ENCODE measurements around the gene GMPS. TPM values are rescaled to one million over a fixed set of nuclear protein-coding genes. Genes with fewer than 3 reads are reported as not detected.

GMPS gene
- total RNA-seq, 1 experiment from 2014 or later: 136 TPM

DNA sequence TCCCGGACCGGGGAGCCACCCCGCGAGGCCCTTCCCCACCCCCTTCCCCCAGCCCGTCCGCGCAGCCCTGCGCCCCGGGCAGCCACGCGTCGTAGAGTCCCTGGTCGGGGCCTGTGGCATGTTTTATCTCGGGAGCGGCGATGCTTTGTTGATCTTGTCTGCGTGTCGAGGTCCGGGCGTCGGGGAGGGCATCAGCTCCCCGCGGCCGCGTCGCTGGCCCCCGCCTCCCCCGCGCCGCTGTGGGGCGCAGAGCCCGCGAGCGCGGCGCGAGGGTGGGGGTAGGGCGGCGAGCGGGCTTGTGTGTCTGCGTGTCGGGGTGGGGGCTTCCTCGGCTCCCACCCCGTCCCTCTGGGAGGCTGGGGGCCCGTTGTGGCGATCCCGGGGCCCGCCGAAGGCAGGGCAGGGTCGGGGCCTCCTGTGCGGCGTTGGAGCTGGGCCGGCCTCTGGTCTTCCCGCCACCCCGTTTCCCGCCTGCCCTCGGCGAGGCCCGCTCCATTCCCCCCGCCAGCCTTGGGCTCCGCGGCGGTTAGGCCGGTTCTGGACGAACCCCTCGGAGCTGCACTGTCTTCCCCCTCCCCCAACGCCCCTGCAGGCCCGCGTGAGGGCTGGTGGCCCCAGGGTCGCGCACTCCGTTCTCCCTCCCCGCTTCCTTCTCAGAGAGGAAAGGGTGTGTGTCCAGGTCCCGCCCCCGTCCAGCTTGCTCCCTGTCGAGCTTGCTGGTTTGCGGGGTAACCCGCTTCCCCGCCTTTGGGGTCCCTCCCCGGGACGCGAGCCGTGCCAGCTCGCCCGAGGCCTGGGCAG is 695 bp downstream of the GMPS start (continued):
- TF ChIP-seq, protein P1, sequence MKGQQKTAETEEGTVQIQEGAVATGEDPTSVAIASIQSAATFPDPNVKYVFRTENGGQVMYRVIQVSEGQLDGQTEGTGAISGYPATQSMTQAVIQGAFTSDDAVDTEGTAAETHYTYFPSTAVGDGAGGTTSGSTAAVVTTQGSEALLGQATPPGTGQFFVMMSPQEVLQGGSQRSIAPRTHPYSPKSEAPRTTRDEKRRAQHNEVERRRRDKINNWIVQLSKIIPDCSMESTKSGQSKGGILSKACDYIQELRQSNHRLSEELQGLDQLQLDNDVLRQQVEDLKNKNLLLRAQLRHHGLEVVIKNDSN (CRISPR knock-in tag; IDR thresholded peaks at IDR 0.05): no peak
- TF ChIP-seq, protein P2, sequence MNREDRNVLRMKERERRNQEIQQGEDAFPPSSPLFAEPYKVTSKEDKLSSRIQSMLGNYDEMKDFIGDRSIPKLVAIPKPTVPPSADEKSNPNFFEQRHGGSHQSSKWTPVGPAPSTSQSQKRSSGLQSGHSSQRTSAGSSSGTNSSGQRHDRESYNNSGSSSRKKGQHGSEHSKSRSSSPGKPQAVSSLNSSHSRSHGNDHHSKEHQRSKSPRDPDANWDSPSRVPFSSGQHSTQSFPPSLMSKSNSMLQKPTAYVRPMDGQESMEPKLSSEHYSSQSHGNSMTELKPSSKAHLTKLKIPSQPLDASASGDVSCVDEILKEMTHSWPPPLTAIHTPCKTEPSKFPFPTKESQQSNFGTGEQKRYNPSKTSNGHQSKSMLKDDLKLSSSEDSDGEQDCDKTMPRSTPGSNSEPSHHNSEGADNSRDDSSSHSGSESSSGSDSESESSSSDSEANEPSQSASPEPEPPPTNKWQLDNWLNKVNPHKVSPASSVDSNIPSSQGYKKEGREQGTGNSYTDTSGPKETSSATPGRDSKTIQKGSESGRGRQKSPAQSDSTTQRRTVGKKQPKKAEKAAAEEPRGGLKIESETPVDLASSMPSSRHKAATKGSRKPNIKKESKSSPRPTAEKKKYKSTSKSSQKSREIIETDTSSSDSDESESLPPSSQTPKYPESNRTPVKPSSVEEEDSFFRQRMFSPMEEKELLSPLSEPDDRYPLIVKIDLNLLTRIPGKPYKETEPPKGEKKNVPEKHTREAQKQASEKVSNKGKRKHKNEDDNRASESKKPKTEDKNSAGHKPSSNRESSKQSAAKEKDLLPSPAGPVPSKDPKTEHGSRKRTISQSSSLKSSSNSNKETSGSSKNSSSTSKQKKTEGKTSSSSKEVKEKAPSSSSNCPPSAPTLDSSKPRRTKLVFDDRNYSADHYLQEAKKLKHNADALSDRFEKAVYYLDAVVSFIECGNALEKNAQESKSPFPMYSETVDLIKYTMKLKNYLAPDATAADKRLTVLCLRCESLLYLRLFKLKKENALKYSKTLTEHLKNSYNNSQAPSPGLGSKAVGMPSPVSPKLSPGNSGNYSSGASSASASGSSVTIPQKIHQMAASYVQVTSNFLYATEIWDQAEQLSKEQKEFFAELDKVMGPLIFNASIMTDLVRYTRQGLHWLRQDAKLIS (CRISPR knock-in tag; IDR thresholded peaks at IDR 0.05; ENCODE audit: borderline replicate concordance): no peak
- TF ChIP-seq, protein P3, sequence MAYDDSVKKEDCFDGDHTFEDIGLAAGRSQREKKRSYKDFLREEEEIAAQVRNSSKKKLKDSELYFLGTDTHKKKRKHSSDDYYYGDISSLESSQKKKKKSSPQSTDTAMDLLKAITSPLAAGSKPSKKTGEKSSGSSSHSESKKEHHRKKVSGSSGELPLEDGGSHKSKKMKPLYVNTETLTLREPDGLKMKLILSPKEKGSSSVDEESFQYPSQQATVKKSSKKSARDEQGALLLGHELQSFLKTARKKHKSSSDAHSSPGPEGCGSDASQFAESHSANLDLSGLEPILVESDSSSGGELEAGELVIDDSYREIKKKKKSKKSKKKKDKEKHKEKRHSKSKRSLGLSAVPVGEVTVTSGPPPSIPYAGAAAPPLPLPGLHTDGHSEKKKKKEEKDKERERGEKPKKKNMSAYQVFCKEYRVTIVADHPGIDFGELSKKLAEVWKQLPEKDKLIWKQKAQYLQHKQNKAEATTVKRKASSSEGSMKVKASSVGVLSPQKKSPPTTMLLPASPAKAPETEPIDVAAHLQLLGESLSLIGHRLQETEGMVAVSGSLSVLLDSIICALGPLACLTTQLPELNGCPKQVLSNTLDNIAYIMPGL (CRISPR knock-in tag; IDR thresholded peaks at IDR 0.05): 0 out of 2 replicates have a peak, but pooled peaks have one; percentile 6
- no peak for TF ChIP-seq CREM (CRISPR knock-in tag; IDR thresholded peaks at IDR 0.05)
- TF ChIP-seq, protein P4, sequence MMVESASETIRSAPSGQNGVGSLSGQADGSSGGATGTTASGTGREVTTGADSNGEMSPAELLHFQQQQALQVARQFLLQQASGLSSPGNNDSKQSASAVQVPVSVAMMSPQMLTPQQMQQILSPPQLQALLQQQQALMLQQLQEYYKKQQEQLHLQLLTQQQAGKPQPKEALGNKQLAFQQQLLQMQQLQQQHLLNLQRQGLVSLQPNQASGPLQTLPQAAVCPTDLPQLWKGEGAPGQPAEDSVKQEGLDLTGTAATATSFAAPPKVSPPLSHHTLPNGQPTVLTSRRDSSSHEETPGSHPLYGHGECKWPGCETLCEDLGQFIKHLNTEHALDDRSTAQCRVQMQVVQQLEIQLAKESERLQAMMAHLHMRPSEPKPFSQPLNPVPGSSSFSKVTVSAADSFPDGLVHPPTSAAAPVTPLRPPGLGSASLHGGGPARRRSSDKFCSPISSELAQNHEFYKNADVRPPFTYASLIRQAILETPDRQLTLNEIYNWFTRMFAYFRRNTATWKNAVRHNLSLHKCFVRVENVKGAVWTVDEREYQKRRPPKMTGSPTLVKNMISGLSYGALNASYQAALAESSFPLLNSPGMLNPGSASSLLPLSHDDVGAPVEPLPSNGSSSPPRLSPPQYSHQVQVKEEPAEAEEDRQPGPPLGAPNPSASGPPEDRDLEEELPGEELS (CRISPR knock-in tag; IDR thresholded peaks at IDR 0.05): peak; percentile 76; the same call in 1 of the 2 replicates
- TF ChIP-seq, protein P5, sequence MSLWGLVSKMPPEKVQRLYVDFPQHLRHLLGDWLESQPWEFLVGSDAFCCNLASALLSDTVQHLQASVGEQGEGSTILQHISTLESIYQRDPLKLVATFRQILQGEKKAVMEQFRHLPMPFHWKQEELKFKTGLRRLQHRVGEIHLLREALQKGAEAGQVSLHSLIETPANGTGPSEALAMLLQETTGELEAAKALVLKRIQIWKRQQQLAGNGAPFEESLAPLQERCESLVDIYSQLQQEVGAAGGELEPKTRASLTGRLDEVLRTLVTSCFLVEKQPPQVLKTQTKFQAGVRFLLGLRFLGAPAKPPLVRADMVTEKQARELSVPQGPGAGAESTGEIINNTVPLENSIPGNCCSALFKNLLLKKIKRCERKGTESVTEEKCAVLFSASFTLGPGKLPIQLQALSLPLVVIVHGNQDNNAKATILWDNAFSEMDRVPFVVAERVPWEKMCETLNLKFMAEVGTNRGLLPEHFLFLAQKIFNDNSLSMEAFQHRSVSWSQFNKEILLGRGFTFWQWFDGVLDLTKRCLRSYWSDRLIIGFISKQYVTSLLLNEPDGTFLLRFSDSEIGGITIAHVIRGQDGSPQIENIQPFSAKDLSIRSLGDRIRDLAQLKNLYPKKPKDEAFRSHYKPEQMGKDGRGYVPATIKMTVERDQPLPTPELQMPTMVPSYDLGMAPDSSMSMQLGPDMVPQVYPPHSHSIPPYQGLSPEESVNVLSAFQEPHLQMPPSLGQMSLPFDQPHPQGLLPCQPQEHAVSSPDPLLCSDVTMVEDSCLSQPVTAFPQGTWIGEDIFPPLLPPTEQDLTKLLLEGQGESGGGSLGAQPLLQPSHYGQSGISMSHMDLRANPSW (CRISPR knock-in tag; conservative IDR thresholded peaks at IDR 0.05; ENCODE audit: low read depth): no peak
- TF ChIP-seq NFATC4 (CRISPR knock-in tag; IDR thresholded peaks at IDR 0.05): no peak
- TF ChIP-seq ZNF671 (CRISPR knock-in tag; IDR thresholded peaks at IDR 0.05): no peak
- TF ChIP-seq, protein P6, sequence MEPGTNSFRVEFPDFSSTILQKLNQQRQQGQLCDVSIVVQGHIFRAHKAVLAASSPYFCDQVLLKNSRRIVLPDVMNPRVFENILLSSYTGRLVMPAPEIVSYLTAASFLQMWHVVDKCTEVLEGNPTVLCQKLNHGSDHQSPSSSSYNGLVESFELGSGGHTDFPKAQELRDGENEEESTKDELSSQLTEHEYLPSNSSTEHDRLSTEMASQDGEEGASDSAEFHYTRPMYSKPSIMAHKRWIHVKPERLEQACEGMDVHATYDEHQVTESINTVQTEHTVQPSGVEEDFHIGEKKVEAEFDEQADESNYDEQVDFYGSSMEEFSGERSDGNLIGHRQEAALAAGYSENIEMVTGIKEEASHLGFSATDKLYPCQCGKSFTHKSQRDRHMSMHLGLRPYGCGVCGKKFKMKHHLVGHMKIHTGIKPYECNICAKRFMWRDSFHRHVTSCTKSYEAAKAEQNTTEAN (CRISPR knock-in tag; IDR thresholded peaks at IDR 0.05): no peak
- no peak for TF ChIP-seq FOXJ3 (CRISPR knock-in tag; IDR thresholded peaks at IDR 0.05; ENCODE audit: borderline replicate concordance)
- no peak for TF ChIP-seq KAT7 (CRISPR knock-in tag; IDR thresholded peaks at IDR 0.05; ENCODE audit: borderline replicate concordance)
- TF ChIP-seq GRHL2 (CRISPR knock-in tag; IDR thresholded peaks at IDR 0.05; ENCODE audit: insufficient replicate concordance, severe bottlenecking): no peak
- TF ChIP-seq, protein P7, sequence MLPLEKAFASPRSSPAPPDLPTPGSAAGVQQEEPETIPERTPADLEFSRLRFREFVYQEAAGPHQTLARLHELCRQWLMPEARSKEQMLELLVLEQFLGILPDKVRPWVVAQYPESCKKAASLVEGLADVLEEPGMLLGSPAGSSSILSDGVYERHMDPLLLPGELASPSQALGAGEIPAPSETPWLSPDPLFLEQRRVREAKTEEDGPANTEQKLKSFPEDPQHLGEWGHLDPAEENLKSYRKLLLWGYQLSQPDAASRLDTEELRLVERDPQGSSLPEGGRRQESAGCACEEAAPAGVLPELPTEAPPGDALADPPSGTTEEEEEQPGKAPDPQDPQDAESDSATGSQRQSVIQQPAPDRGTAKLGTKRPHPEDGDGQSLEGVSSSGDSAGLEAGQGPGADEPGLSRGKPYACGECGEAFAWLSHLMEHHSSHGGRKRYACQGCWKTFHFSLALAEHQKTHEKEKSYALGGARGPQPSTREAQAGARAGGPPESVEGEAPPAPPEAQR (CRISPR knock-in tag; IDR thresholded peaks at IDR 0.05): no peak
- TF ChIP-seq, protein P8, sequence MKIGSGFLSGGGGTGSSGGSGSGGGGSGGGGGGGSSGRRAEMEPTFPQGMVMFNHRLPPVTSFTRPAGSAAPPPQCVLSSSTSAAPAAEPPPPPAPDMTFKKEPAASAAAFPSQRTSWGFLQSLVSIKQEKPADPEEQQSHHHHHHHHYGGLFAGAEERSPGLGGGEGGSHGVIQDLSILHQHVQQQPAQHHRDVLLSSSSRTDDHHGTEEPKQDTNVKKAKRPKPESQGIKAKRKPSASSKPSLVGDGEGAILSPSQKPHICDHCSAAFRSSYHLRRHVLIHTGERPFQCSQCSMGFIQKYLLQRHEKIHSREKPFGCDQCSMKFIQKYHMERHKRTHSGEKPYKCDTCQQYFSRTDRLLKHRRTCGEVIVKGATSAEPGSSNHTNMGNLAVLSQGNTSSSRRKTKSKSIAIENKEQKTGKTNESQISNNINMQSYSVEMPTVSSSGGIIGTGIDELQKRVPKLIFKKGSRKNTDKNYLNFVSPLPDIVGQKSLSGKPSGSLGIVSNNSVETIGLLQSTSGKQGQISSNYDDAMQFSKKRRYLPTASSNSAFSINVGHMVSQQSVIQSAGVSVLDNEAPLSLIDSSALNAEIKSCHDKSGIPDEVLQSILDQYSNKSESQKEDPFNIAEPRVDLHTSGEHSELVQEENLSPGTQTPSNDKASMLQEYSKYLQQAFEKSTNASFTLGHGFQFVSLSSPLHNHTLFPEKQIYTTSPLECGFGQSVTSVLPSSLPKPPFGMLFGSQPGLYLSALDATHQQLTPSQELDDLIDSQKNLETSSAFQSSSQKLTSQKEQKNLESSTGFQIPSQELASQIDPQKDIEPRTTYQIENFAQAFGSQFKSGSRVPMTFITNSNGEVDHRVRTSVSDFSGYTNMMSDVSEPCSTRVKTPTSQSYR (CRISPR knock-in tag; IDR thresholded peaks at IDR 0.05): no peak
- TF ChIP-seq CBFB (CRISPR knock-in tag; IDR thresholded peaks at IDR 0.05; ENCODE audit: low read depth): no peak
- no peak for TF ChIP-seq MLX (CRISPR knock-in tag; IDR thresholded peaks at IDR 0.05)
- no peak for TF ChIP-seq JUN (CRISPR knock-in tag; IDR thresholded peaks at IDR 0.05)
- no peak for TF ChIP-seq RORB (CRISPR knock-in tag; IDR thresholded peaks at IDR 0.05)
- TF ChIP-seq EMX1 (CRISPR knock-in tag; IDR thresholded peaks at IDR 0.05): no peak
